ENCODE results near the gene WBP11. TPM values are rescaled to one million over a fixed set of nuclear protein-coding genes. Genes with fewer than 3 reads are reported as not detected.

WBP11 gene
- total RNA-seq, 1 experiment from 2014 or later: 75.9 TPM

DNA sequence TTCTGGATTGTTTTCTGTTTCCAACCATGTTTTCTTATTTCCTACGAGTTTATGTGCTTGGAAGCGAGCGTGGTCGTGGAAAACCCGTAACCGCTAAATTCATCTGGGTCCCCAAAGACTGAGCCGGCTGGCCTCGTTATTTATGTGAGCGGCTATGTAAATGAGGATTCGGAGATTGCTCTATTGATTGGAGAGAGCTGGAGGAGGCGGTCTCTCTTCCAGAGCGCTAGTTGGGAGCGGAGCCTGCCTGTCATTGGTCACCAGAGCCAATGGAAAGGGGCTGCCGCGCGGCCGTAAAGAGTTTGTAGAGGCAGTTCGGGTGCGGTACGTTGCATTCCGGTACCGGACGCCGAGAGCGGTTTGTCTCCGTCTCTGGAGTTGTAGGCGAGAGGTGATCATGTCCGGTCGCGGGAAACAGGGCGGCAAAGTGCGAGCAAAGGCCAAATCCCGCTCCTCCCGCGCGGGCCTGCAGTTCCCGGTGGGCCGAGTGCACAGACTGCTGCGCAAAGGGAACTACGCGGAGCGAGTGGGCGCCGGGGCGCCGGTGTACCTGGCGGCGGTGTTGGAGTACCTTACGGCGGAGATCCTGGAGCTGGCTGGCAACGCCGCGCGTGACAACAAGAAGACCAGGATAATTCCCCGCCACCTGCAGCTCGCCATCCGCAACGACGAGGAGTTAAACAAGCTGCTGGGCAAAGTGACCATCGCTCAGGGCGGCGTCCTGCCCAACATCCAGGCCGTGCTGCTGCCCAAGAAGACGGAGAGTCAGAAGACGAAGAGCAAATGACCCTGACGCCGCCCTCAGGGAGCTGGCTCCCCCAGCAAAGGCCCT, 29.0 kb downstream of the WBP11 start:
- DNase-seq: peak; percentile 90
- H3K36me3 Mint-ChIP-seq (ENCODE audit: insufficient read depth, unreplicated experiment): peaks cover 67% of the 10 kb centered on the region
- peak overlapping the region; percentile 98 for H3K4me3 Mint-ChIP-seq (ENCODE audit: low read depth, unreplicated experiment)
- peak overlapping the region; percentile 89 for H3K27ac Mint-ChIP-seq (ENCODE audit: unreplicated experiment)
- no peaks in the 10 kb centered on the region for H3K9me3 Mint-ChIP-seq (ENCODE audit: low read depth, unreplicated experiment)
- intact Hi-C loops (cut with micrococcal nuclease; ENCODE audit: unreplicated experiment): no loop called here
- no peak for TF ChIP-seq CTCF (IDR thresholded peaks at IDR 0.05; ENCODE audit: unreplicated experiment)
- no peaks in the 10 kb centered on the region for H3K27me3 Mint-ChIP-seq (ENCODE audit: unreplicated experiment)
- peaks cover 43% of the 10 kb centered on the region for H3K4me1 Mint-ChIP-seq (ENCODE audit: low read depth, unreplicated experiment)
- CTCF ChIA-PET: interaction anchor here (0.5 to 1.7 kb wide), 3 partner anchors 29 to 944 kb away, joined by 3 to 6 read pairs (median 5); partner anchors contain the start of genes C12orf60 and WBP11
- BruUV-seq (replicated peaks): TSS peak; percentile 86

GRCh38 chr12:14773685-14774073, 29.6 kb downstream of the WBP11 start:
- Mint-ChIP-seq H3K4me1 (ENCODE audit: low read depth, unreplicated experiment) (peaks cover 43% of the 10 kb centered on the region), H3K27ac (ENCODE audit: unreplicated experiment) (peak overlapping the region; percentile 89), H3K9me3 (ENCODE audit: low read depth, unreplicated experiment) (no peaks in the 10 kb centered on the region), H3K36me3 (ENCODE audit: insufficient read depth, unreplicated experiment) (peaks cover 73% of the 10 kb centered on the region), H3K27me3 (ENCODE audit: unreplicated experiment) (no peaks in the 10 kb centered on the region), H3K4me3 (ENCODE audit: low read depth, unreplicated experiment) (peak overlapping the region; percentile 98)
- TF ChIP-seq CTCF (IDR thresholded peaks at IDR 0.05; ENCODE audit: unreplicated experiment): no peak
- DNase-seq: no peak
- no TSS peak for BruUV-seq (replicated peaks)
- intact Hi-C loops (cut with micrococcal nuclease; ENCODE audit: unreplicated experiment): no loop called here
- CTCF ChIA-PET: interaction anchor here (1.0 kb wide), 1 partner anchor 21 kb away, joined by 3 read pairs; no protein-coding TSS in a partner anchor

GRCh38 chr12:14772946-14773345, 30.3 kb downstream of the WBP11 start:
- intact Hi-C loops (cut with micrococcal nuclease; ENCODE audit: unreplicated experiment): no loop called here
- Mint-ChIP-seq H3K4me1 (ENCODE audit: low read depth, unreplicated experiment) (peaks cover 36% of the 10 kb centered on the region), H3K27me3 (ENCODE audit: unreplicated experiment) (no peaks in the 10 kb centered on the region), H3K27ac (ENCODE audit: unreplicated experiment) (peak overlapping the region; percentile 89), H3K4me3 (ENCODE audit: low read depth, unreplicated experiment) (peak overlapping the region; percentile 98), H3K36me3 (ENCODE audit: insufficient read depth, unreplicated experiment) (peaks cover 75% of the 10 kb centered on the region), H3K9me3 (ENCODE audit: low read depth, unreplicated experiment) (no peaks in the 10 kb centered on the region)
- no peak for TF ChIP-seq CTCF (IDR thresholded peaks at IDR 0.05; ENCODE audit: unreplicated experiment)
- no TSS peak for BruUV-seq (replicated peaks)
- DNase-seq: no peak
- CTCF ChIA-PET: interaction anchor here (1.0 kb wide), 1 partner anchor 20 kb away, joined by 3 read pairs; no protein-coding TSS in a partner anchor

DNA sequence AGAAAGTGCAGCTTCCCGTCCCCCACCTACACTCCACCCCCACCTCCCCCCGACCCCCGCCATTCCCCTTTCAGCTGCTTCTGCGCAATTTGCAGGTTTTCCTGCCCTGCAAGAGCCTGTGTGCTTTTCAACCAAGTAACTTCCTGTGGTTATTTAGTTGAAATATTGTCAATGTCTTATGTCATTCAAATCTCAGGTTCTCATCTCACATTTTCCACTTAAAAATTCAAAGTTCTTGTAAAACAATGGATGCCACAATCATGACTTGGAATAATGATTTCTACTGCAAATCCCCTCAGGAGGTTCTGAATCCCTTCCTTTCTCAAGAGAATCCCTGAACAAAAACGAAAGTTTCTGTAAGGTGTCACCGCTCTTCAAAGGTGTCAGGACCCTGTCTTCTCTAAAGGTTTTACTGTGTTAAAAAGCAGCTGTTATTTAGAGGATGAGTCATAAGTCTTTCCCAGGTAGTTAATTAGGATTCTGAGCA, 31.6 kb downstream of the WBP11 start:
- CTCF ChIA-PET: interaction anchor here (0.6 to 3.2 kb wide), 3 partner anchors 31 to 447 kb away, joined by 3 to 18 read pairs (median 3); partner anchors contain the start of genes C12orf60 and WBP11
- BruUV-seq (replicated peaks): no TSS peak
- intact Hi-C loops (cut with micrococcal nuclease; ENCODE audit: unreplicated experiment): no loop called here
- peak overlapping the region; percentile 98 for H3K27ac Mint-ChIP-seq (ENCODE audit: unreplicated experiment)
- DNase-seq: no peak
- H3K9me3 Mint-ChIP-seq (ENCODE audit: low read depth, unreplicated experiment): no peaks in the 10 kb centered on the region
- peak overlapping the region; percentile 94 for H3K4me3 Mint-ChIP-seq (ENCODE audit: low read depth, unreplicated experiment)
- H3K4me1 Mint-ChIP-seq (ENCODE audit: low read depth, unreplicated experiment): peaks cover 24% of the 10 kb centered on the region
- no peak for TF ChIP-seq CTCF (IDR thresholded peaks at IDR 0.05; ENCODE audit: unreplicated experiment)
- peaks cover 75% of the 10 kb centered on the region for H3K36me3 Mint-ChIP-seq (ENCODE audit: insufficient read depth, unreplicated experiment)
- no peaks in the 10 kb centered on the region for H3K27me3 Mint-ChIP-seq (ENCODE audit: unreplicated experiment)

Measured in Calu3 (cell line).